Activated CD4-positive, alpha-beta T cell treated with anti-CD3 and anti-CD28 coated beads, Interleukin-2, Interleukin-6, amounts not matched to agents 100 ng/mL and 50 ng/mL, durations not matched to agents 16 hours and 8 hours (primary cell): Measurements from ENCODE around the gene PLD3.
A peak's percentile ranks its signal among the peaks of the same experiment; 100 is the strongest.
"Not testable (repeated sequence)": the region's sequence is repeated elsewhere in the genome, so short reads cannot be mapped to it uniquely, and the experiment has no call there.

Source experiments
- DNase-seq: peaks from one replicate; pipeline ENCODE4 v3.0.0-alpha.2; 2020

Gene PLD3

GRCh38 chr19:40348125-40348913 lies at the start of gene PLD3, which contains the start of gene C19orf47:
PLD3 (plus strand) TSS chr19:40348695; CDS start chr19:40366484, 17,789 bp downstream.
C19orf47 (minus strand) TSS chr19:40348397; CDS start chr19:40341857, 6,540 bp downstream.
- DNase-seq, result peak; percentile 99

GRCh38 chr19:40300668-40301067 lies 47.8 kb upstream of the PLD3 start:
- no peak for DNase-seq

GRCh38 chr19:40302224-40303011 lies 46.1 kb upstream of the PLD3 start:
- no peak for DNase-seq

GRCh38 chr19:40303765-40304164 lies 44.7 kb upstream of the PLD3 start:
- DNase-seq, result no peak

GRCh38 chr19:40304306-40304705 lies 44.2 kb upstream of the PLD3 start:
- DNase-seq, result no peak

GRCh38 chr19:40305403-40305802 lies 43.1 kb upstream of the PLD3 start:
- DNase-seq, result peak; percentile 82

- no peak for DNase-seq
These were observed 38.8 kb upstream of the PLD3 start for GRCh38 chr19:40309666-40310065.

GRCh38 chr19:40312533-40312932 lies 36.0 kb upstream of the PLD3 start:
- peak; percentile 6 for DNase-seq

GRCh38 chr19:40313229-40313983 lies 35.1 kb upstream of the PLD3 start:
- no peak for DNase-seq

GRCh38 chr19:40314656-40315055 lies 33.8 kb upstream of the PLD3 start:
- no peak for DNase-seq

- DNase-seq, result no peak
These were observed 32.6 kb upstream of the PLD3 start for GRCh38 chr19:40315812-40316470.

GRCh38 chr19:40317338-40317737 lies 31.2 kb upstream of the PLD3 start:
- DNase-seq, result no peak

GRCh38 chr19:40320558-40320935 lies 27.9 kb upstream of the PLD3 start:
- DNase-seq, result no peak

GRCh38 chr19:40321076-40321475 lies 27.4 kb upstream of the PLD3 start:
- DNase-seq, result no peak

- DNase-seq, result no peak
These were observed 26.8 kb upstream of the PLD3 start for GRCh38 chr19:40321566-40322270.

- no peak for DNase-seq
These were observed 26.3 kb upstream of the PLD3 start for GRCh38 chr19:40322271-40322610.

GRCh38 chr19:40322951-40323615 lies 25.4 kb upstream of the PLD3 start:
- no peak for DNase-seq

- no peak for DNase-seq
These were observed 24.8 kb upstream of the PLD3 start for GRCh38 chr19:40323705-40324104.

- DNase-seq, result no peak
These were observed 22.3 kb upstream of the PLD3 start for GRCh38 chr19:40326201-40326600.

GRCh38 chr19:40331052-40331451 lies 17.4 kb upstream of the PLD3 start:
- DNase-seq, result no peak

GRCh38 chr19:40332669-40333068 lies 15.8 kb upstream of the PLD3 start:
- no peak for DNase-seq

- not testable (repeated sequence) for DNase-seq
These were observed 15.4 kb upstream of the PLD3 start for GRCh38 chr19:40333083-40333482.
